BJ (cell line): ENCODE data around the gene ZDHHC19. TPM values are rescaled to one million over a fixed set of nuclear protein-coding genes. Genes with fewer than 3 reads are reported as not detected.

ENCODE experiments used
- CTCF ChIA-PET: fragments of 350-600 bp; formaldehyde crosslinking; extraction: SDS; loops from one replicate; lab custom pipeline; 2021; ENCODE audit warnings: antibody characterized with exemption, inconsistent platforms; lab: Yijun Ruan, JAX
- POLR2A ChIA-PET: fragments of 300-600 bp; sonication (Branson Sonifier 250); formaldehyde crosslinking; extraction: SDS; loops from one replicate; lab custom pipeline; 2021; ENCODE audit warnings: antibody characterized with exemption; lab: Charles Lee
- DNase-seq: peaks from one replicate; pipeline ENCODE4 v3.0.0-alpha.2; 2011; ENCODE audit warnings: low read depth
- H3K27me3 ChIP-seq: 2 replicates; pipeline ENCODE4 v1.6.0; 2011; ENCODE audit warnings: low read length; ENCODE audit not compliant: control insufficient read depth, insufficient read depth
- H3K36me3 ChIP-seq: 2 replicates; pipeline ENCODE4 v1.5.1; 2011; ENCODE audit warnings: low read length; ENCODE audit not compliant: control insufficient read depth, insufficient read depth
- H3K4me3 ChIP-seq: 2 replicates; pipeline ENCODE4 v1.5.1; 2011; ENCODE audit warnings: low read depth, mild to moderate bottlenecking, control low read depth, low read length
- polyA plus RNA-seq: library from polyadenylated mRNA; depleted of rRNA; stranded (reverse); fragments of >200 nt; gene quantifications from 2 replicates; pipeline ENCODE4 v1.2.3, GENCODE V29; 2011
- TF ChIP-seq, protein P1 (sequence below): IDR thresholded peaks from 2 replicates; pipeline ENCODE4 v1.5.1; 2011; ENCODE audit warnings: low read depth, mild to moderate bottlenecking, control low read depth, inconsistent platforms, low read length, moderate library complexity; ENCODE audit not compliant: insufficient read depth

ZDHHC19 gene
- polyA plus RNA-seq, 1 experiment = not detected

DNA sequence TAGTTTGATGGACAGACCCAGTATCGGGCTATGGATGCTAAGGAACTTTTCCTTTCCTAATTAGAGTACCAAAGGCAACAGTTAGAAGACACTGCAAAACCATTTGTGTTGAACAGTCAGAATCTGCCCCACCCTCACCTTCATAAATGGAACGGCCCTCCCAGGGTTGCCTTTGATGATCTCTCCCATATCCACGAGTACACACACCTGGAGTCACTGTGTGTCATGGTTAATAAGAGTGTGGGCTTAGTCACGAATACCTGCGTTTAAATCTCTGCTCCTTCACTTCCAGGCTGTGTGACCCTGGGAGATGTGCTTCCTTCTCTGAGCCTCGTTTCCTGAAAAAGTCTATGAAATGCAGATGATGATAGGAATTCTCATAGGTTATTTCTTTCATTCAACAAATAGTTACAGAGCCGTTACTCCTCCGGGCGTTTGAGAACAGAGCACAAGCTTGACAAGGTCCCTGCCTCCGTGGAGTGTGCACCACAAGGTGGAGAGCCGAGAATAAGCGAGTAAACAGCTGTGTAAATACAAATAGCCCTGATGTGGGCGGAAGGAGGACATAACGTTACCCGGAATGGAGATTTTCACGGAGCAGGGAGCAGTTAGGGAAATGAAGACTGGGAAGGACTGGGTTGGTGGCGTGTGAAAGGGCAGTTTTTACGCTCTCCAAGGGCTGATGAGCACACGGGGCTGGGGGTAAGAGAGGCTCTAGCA is 11.8 kb upstream of the ZDHHC19 start:
- no peak for DNase-seq
- no peak overlapping the region for H3K4me3 ChIP-seq
- H3K36me3 ChIP-seq = no peaks in the 10 kb centered on the region
- H3K27me3 ChIP-seq = peaks cover 2% of the 10 kb centered on the region; the same call in 1 of the 2 replicates
- ChIA-PET POLR2A (no interaction called here), CTCF (no interaction called here)
- TF ChIP-seq, protein P1, sequence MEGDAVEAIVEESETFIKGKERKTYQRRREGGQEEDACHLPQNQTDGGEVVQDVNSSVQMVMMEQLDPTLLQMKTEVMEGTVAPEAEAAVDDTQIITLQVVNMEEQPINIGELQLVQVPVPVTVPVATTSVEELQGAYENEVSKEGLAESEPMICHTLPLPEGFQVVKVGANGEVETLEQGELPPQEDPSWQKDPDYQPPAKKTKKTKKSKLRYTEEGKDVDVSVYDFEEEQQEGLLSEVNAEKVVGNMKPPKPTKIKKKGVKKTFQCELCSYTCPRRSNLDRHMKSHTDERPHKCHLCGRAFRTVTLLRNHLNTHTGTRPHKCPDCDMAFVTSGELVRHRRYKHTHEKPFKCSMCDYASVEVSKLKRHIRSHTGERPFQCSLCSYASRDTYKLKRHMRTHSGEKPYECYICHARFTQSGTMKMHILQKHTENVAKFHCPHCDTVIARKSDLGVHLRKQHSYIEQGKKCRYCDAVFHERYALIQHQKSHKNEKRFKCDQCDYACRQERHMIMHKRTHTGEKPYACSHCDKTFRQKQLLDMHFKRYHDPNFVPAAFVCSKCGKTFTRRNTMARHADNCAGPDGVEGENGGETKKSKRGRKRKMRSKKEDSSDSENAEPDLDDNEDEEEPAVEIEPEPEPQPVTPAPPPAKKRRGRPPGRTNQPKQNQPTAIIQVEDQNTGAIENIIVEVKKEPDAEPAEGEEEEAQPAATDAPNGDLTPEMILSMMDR = no peak

- Histone ChIP-seq H3K36me3 (no peaks in the 10 kb centered on the region), H3K27me3 (peaks cover 2% of the 10 kb centered on the region; the same call in 1 of the 2 replicates), H3K4me3 (no peak overlapping the region)
- ChIA-PET CTCF (no interaction called here), POLR2A (no interaction called here)
- DNase-seq = no peak
- TF ChIP-seq, protein P1 = no peak
Observed at GRCh38 chr3:196220991-196221390, 9.8 kb upstream of the ZDHHC19 start.

- ChIA-PET CTCF (no interaction called here), POLR2A (no interaction called here)
- TF ChIP-seq, protein P1 = no peak
- H3K27me3 ChIP-seq = peaks cover 2% of the 10 kb centered on the region; the same call in 1 of the 2 replicates
- no peak overlapping the region for H3K4me3 ChIP-seq
- H3K36me3 ChIP-seq = no peaks in the 10 kb centered on the region
- DNase-seq = no peak
Observed at GRCh38 chr3:196220587-196220986, 9.4 kb upstream of the ZDHHC19 start.

DNA sequence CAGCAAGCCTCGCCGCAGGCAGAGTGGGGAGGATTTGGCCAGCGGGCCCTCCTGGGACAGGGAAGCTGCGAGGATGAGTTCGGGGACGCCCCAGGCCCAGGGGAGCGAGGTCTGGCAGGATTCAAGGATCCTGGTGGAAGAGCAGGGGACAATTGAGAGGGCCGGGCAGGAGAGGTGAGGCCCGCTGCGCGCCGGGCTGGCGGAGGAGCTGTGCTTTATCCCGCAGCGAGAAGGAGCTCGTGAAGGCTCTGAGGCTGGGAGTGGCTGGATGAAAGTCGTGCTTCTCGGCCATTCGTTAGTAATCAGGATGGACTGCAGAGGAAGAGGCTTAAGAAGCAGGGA is 8.7 kb upstream of the ZDHHC19 start:
- ChIA-PET CTCF (interaction anchor here (1.1 to 1.6 kb wide), 2 partner anchors 9 to 16 kb away, joined by 3 to 6 read pairs; no protein-coding TSS in a partner anchor), POLR2A (no interaction called here)
- no peak overlapping the region for H3K4me3 ChIP-seq
- TF ChIP-seq, protein P1 = no peak
- no peak for DNase-seq
- no peaks in the 10 kb centered on the region for H3K36me3 ChIP-seq
- H3K27me3 ChIP-seq = peaks cover 2% of the 10 kb centered on the region; the same call in 1 of the 2 replicates

- H3K27me3 ChIP-seq = peaks cover 2% of the 10 kb centered on the region; the same call in 1 of the 2 replicates
- peak; percentile 87 for DNase-seq
- ChIA-PET POLR2A (no interaction called here), CTCF (interaction anchor here (0.8 to 1.6 kb wide), 4 partner anchors 10 to 285 kb away, joined by 3 to 6 read pairs (median 4); no protein-coding TSS in a partner anchor)
- H3K36me3 ChIP-seq = no peaks in the 10 kb centered on the region
- TF ChIP-seq, protein P1 = no peak
- H3K4me3 ChIP-seq = peak overlapping the region; percentile 10; the same call in 1 of the 2 replicates
Observed at GRCh38 chr3:196219194-196219969, 8.2 kb upstream of the ZDHHC19 start.
